ENCODE results near the gene OR9G4.

Gene OR9G4

GRCh38 chr11:56716379-56716854 is 32.1 kb downstream of the OR9G4 start:
- no peaks in the 10 kb centered on the region for H3K27me3 ChIP-seq (replicated peaks; ENCODE audit: control insufficient read depth, insufficient read depth, low read length, poor library complexity, severe bottlenecking)
- no peak overlapping the region for H3K4me3 ChIP-seq (ENCODE audit: insufficient read depth, low read depth, low read length, poor library complexity, severe bottlenecking)
- H3K9me3 ChIP-seq (ENCODE audit: control insufficient read depth, low read length): no peaks in the 10 kb centered on the region
- no peak for DNase-seq
- no peaks in the 10 kb centered on the region for H3K4me1 ChIP-seq (ENCODE audit: control insufficient read depth, insufficient read depth, low read length, poor library complexity, severe bottlenecking)
- H3K27ac ChIP-seq (ENCODE audit: insufficient read depth, low read length, poor library complexity, severe bottlenecking): no peak overlapping the region
- no peaks in the 10 kb centered on the region for H3K36me3 ChIP-seq (ENCODE audit: control insufficient read depth, insufficient read depth, low read length)

- H3K36me3 ChIP-seq (ENCODE audit: control insufficient read depth, insufficient read depth, low read length): no peaks in the 10 kb centered on the region
- H3K4me1 ChIP-seq (ENCODE audit: control insufficient read depth, insufficient read depth, low read length, poor library complexity, severe bottlenecking): no peaks in the 10 kb centered on the region
- no peak for DNase-seq
- no peak overlapping the region for H3K27ac ChIP-seq (ENCODE audit: insufficient read depth, low read length, poor library complexity, severe bottlenecking)
- H3K4me3 ChIP-seq (ENCODE audit: insufficient read depth, low read depth, low read length, poor library complexity, severe bottlenecking): no peak overlapping the region
- H3K27me3 ChIP-seq (replicated peaks; ENCODE audit: control insufficient read depth, insufficient read depth, low read length, poor library complexity, severe bottlenecking): no peaks in the 10 kb centered on the region
- no peaks in the 10 kb centered on the region for H3K9me3 ChIP-seq (ENCODE audit: control insufficient read depth, low read length)
Observed at GRCh38 chr11:56714206-56714605, 34.3 kb downstream of the OR9G4 start.

GRCh38 chr11:56706486-56706885 is 42.0 kb downstream of the OR9G4 start:
- H3K4me3 ChIP-seq (ENCODE audit: insufficient read depth, low read depth, low read length, poor library complexity, severe bottlenecking): no peak overlapping the region
- H3K9me3 ChIP-seq (ENCODE audit: control insufficient read depth, low read length): no peaks in the 10 kb centered on the region
- no peaks in the 10 kb centered on the region for H3K36me3 ChIP-seq (ENCODE audit: control insufficient read depth, insufficient read depth, low read length)
- DNase-seq: no peak
- H3K27me3 ChIP-seq (replicated peaks; ENCODE audit: control insufficient read depth, insufficient read depth, low read length, poor library complexity, severe bottlenecking): no peaks in the 10 kb centered on the region
- H3K4me1 ChIP-seq (ENCODE audit: control insufficient read depth, insufficient read depth, low read length, poor library complexity, severe bottlenecking): no peaks in the 10 kb centered on the region
- no peak overlapping the region for H3K27ac ChIP-seq (ENCODE audit: insufficient read depth, low read length, poor library complexity, severe bottlenecking)

- no peaks in the 10 kb centered on the region for H3K4me1 ChIP-seq (ENCODE audit: control insufficient read depth, insufficient read depth, low read length, poor library complexity, severe bottlenecking)
- no peaks in the 10 kb centered on the region for H3K27me3 ChIP-seq (replicated peaks; ENCODE audit: control insufficient read depth, insufficient read depth, low read length, poor library complexity, severe bottlenecking)
- no peak for DNase-seq
- H3K27ac ChIP-seq (ENCODE audit: insufficient read depth, low read length, poor library complexity, severe bottlenecking): no peak overlapping the region
- H3K36me3 ChIP-seq (ENCODE audit: control insufficient read depth, insufficient read depth, low read length): no peaks in the 10 kb centered on the region
- no peak overlapping the region for H3K4me3 ChIP-seq (ENCODE audit: insufficient read depth, low read depth, low read length, poor library complexity, severe bottlenecking)
- no peaks in the 10 kb centered on the region for H3K9me3 ChIP-seq (ENCODE audit: control insufficient read depth, low read length)
Observed at GRCh38 chr11:56705784-56706396, 42.6 kb downstream of the OR9G4 start.

DNA sequence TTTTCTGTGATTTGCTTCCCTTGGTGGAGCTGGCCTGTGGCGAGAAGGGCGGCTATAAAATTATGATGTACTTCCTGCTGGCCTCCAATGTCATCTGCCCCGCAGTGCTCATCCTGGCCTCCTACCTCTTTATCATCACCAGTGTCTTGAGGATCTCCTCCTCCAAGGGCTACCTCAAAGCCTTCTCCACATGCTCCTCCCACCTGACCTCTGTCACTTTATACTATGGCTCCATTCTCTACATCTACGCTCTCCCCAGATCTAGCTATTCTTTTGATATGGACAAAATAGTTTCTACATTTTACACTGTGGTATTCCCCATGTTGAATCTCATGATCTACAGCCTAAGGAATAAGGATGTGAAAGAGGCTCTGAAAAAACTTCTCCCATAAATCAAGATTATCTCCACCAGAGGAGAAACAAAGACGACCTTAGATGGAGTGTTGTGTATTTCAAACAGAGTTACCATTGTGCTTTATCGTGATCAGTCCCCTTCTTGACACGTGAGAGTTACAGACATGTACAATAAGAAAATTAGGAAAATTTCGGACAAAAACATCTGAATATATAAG is 47.5 kb downstream of the OR9G4 start:
- Histone ChIP-seq H3K27me3 (replicated peaks; ENCODE audit: control insufficient read depth, insufficient read depth, low read length, poor library complexity, severe bottlenecking) (no peaks in the 10 kb centered on the region), H3K4me3 (ENCODE audit: insufficient read depth, low read depth, low read length, poor library complexity, severe bottlenecking) (no peak overlapping the region), H3K27ac (ENCODE audit: insufficient read depth, low read length, poor library complexity, severe bottlenecking) (no peak overlapping the region), H3K36me3 (ENCODE audit: control insufficient read depth, insufficient read depth, low read length) (no peaks in the 10 kb centered on the region), H3K9me3 (ENCODE audit: control insufficient read depth, low read length) (no peaks in the 10 kb centered on the region), H3K4me1 (ENCODE audit: control insufficient read depth, insufficient read depth, low read length, poor library complexity, severe bottlenecking) (no peaks in the 10 kb centered on the region)
- no peak for DNase-seq

DNA sequence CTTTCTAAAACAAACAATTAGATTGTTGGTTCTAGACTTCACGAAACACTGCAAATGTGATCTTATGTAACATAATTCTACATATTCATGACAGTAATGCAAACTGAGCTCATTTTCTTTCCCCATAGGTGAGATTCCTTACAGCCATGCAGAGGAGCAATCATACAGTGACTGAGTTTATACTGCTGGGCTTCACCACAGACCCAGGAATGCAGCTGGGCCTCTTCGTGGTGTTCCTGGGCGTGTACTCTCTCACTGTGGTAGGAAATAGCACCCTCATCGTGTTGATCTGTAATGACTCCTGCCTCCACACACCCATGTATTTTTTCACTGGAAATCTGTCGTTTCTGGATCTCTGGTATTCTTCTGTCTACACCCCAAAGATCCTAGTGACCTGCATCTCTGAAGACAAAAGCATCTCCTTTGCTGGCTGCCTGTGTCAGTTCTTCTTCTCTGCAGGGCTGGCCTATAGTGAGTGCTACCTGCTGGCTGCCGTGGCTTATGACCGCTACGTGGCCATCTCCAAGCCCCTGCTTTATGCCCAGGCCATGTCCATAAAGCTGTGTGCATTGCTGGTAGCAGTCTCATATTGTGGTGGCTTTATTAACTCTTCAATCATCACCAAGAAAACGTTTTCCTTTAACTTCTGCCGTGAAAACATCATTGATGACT is 48.1 kb downstream of the OR9G4 start:
- DNase-seq: no peak
- no peaks in the 10 kb centered on the region for H3K27me3 ChIP-seq (replicated peaks; ENCODE audit: control insufficient read depth, insufficient read depth, low read length, poor library complexity, severe bottlenecking)
- H3K27ac ChIP-seq (ENCODE audit: insufficient read depth, low read length, poor library complexity, severe bottlenecking): no peak overlapping the region

GRCh38 chr11:56698795-56699194 is 49.7 kb downstream of the OR9G4 start, which contains the start of gene OR9G1:
OR9G1 (plus strand) TSS chr11:56699095; CDS start chr11:56700388, 1,293 bp downstream.
- Histone ChIP-seq H3K27me3 (replicated peaks; ENCODE audit: control insufficient read depth, insufficient read depth, low read length, poor library complexity, severe bottlenecking) (no peaks in the 10 kb centered on the region), H3K4me1 (ENCODE audit: control insufficient read depth, insufficient read depth, low read length, poor library complexity, severe bottlenecking) (no peaks in the 10 kb centered on the region), H3K9me3 (ENCODE audit: control insufficient read depth, low read length) (no peaks in the 10 kb centered on the region), H3K27ac (ENCODE audit: insufficient read depth, low read length, poor library complexity, severe bottlenecking) (no peak within 1 kb of the TSS), H3K36me3 (ENCODE audit: control insufficient read depth, insufficient read depth, low read length) (no peaks in the 10 kb centered on the region), H3K4me3 (ENCODE audit: insufficient read depth, low read depth, low read length, poor library complexity, severe bottlenecking) (no peak within 1 kb of the TSS)
- no peak for DNase-seq

More for the DNA sequence above, 48.1 kb downstream of the OR9G4 start:
- Histone ChIP-seq H3K4me1 (ENCODE audit: control insufficient read depth, insufficient read depth, low read length, poor library complexity, severe bottlenecking) (no peaks in the 10 kb centered on the region), H3K4me3 (ENCODE audit: insufficient read depth, low read depth, low read length, poor library complexity, severe bottlenecking) (no peak overlapping the region), H3K36me3 (ENCODE audit: control insufficient read depth, insufficient read depth, low read length) (no peaks in the 10 kb centered on the region), H3K9me3 (ENCODE audit: control insufficient read depth, low read length) (no peaks in the 10 kb centered on the region)

DNA sequence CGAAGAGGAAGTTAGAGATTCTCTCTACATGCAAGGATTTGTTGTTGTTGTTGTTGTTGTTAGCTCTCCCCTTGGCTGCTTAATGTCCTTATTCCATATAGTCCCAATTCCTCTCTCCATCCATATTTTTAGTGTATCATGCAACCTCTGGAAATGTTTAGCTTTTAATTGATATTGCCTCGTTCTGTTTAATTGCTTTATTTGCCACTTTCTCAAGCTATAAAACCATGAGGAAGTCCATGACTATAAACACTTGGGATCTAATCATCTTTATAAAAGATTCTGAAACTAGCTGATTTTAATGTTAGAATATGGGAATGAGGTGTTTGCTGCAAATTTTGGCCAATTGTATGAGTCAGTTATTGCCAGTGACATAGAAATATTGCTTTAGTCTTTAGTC is 55.1 kb downstream of the OR9G4 start:
- no peak for DNase-seq
- H3K36me3 ChIP-seq (ENCODE audit: control insufficient read depth, insufficient read depth, low read length): no peaks in the 10 kb centered on the region
- H3K27ac ChIP-seq (ENCODE audit: insufficient read depth, low read length, poor library complexity, severe bottlenecking): no peak overlapping the region

More for the DNA sequence above, 55.1 kb downstream of the OR9G4 start:
- Histone ChIP-seq H3K4me1 (ENCODE audit: control insufficient read depth, insufficient read depth, low read length, poor library complexity, severe bottlenecking) (no peaks in the 10 kb centered on the region), H3K4me3 (ENCODE audit: insufficient read depth, low read depth, low read length, poor library complexity, severe bottlenecking) (no peak overlapping the region), H3K27me3 (replicated peaks; ENCODE audit: control insufficient read depth, insufficient read depth, low read length, poor library complexity, severe bottlenecking) (no peaks in the 10 kb centered on the region), H3K9me3 (ENCODE audit: control insufficient read depth, low read length) (no peaks in the 10 kb centered on the region)
